Measurements from ENCODE around the gene UPP1.

UPP1 gene

GRCh38 chr7:48087349-48087748, 1.7 kb upstream of the UPP1 start:
- DNase-seq = no peak

GRCh38 chr7:48088559-48089045, 463 bp upstream of the UPP1 start:
- DNase-seq = no peak

GRCh38 chr7:48090095-48090805, 1.2 kb downstream of the UPP1 start:
- DNase-seq = no peak

GRCh38 chr7:48091506-48092433, 2.7 kb downstream of the UPP1 start:
- no peak for DNase-seq

GRCh38 chr7:48094861-48095293, 5.8 kb downstream of the UPP1 start:
- DNase-seq = no peak

GRCh38 chr7:48096273-48096672, 7.2 kb downstream of the UPP1 start:
- no peak for DNase-seq

GRCh38 chr7:48097521-48098231, 8.6 kb downstream of the UPP1 start:
- no peak for DNase-seq

GRCh38 chr7:48098846-48099245, 9.8 kb downstream of the UPP1 start:
- DNase-seq = no peak

- no peak for DNase-seq
Observed at GRCh38 chr7:48099781-48100180, 10.7 kb downstream of the UPP1 start.

GRCh38 chr7:48101352-48101751, 12.3 kb downstream of the UPP1 start:
- no peak for DNase-seq

- no peak for DNase-seq
Observed at GRCh38 chr7:48101968-48102367, 12.9 kb downstream of the UPP1 start.

- no peak for DNase-seq
Observed at GRCh38 chr7:48102530-48102929, 13.5 kb downstream of the UPP1 start.

- DNase-seq = no peak
Observed at GRCh38 chr7:48105045-48105444, 16.0 kb downstream of the UPP1 start.

- no peak for DNase-seq
Observed at GRCh38 chr7:48106906-48107659, 18.0 kb downstream of the UPP1 start.

- DNase-seq = no peak
Observed at GRCh38 chr7:48107926-48108472, 18.9 kb downstream of the UPP1 start.

- no peak for DNase-seq
Observed at GRCh38 chr7:48108959-48109847, 20.1 kb downstream of the UPP1 start.

GRCh38 chr7:48109848-48110663, 21.0 kb downstream of the UPP1 start:
- no peak for DNase-seq

- no peak for DNase-seq
Observed at GRCh38 chr7:48110868-48111267, 21.8 kb downstream of the UPP1 start.

GRCh38 chr7:48111596-48111995, 22.5 kb downstream of the UPP1 start:
- no peak for DNase-seq
